Stimulated activated naive CD4-positive, alpha-beta T cell treated with Interleukin-2 at 50 U/mL for 16 hours (primary cell): ENCODE data around the gene PCSK6.
"Not testable (repeated sequence)": the region's sequence is repeated elsewhere in the genome, so short reads cannot be mapped to it uniquely, and the experiment has no call there.

Source experiments
- DNase-seq: peaks from one replicate; lab custom pipeline; 2025; lab: John Stamatoyannopoulos, UW

Gene PCSK6

DNA sequence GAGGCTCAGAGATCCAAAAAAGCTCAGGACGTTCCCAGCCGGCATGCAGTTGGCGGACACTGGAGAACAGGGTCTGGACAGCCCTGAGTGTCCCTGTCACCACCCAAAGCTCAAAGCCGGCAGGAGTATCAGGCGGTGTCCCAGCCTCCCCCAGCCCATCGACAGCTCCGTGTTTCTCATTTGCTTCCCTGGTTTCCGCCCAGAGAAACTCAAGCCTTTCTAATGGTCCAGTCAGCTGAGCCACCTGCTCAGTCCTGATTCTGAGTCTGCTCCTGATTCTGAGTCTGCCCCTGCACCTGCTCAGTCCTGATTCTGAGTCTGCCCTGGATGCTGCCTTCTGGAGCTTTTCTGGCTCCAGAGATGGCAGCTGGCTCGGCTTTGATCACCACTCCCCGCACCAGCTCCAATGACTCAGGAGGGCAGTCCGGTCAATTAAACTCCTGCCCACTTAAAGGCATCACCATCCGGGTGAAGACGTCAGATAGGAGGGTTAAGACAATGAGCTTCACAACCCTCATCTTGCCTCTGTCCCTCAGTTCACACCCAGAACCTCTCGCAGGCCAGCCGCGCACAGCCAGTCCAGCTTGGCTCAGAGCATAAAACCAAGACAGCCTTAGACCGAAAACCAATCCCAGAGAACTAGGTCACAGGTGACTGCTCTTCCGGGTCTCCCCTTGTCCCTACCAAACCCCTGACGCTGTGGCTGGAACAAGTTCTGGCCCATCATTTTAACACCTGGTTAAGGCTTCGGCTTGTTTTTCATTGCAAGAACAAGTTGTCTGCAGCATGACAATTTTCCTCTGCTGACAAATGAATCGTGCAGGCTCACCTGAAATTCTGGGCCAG is 6.8 kb downstream of the PCSK6 start:
- no peak for DNase-seq

DNA sequence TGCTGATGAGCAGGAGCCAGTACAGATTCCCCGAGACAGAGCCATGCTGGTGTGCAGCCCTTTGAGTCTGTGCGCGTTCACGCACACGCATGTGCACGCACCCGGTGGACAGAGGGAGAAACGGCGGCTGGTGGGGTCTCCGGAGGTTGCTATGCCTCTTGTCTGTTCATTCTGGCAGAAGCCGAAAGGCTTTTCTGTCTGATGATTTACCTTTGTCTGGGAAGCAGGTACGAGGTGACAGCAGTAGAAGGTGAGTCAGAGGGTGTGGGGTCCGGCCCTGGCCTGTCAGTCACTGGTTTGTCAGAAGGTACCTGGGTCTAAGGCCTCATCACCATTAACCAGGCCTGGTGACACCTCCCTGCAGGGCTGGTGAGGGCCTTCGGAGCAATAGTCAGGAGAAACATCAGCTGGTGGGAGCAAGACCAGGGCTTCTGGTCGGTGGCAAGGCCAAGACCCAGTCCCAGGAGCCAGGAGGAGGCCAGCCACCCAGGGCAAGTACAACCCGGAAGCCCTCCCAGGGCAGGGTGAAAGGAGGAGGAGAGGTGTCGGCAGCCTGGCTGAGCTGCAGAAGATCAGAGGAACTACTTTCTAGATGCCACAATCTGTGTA is 7.5 kb downstream of the PCSK6 start:
- no peak for DNase-seq

DNA sequence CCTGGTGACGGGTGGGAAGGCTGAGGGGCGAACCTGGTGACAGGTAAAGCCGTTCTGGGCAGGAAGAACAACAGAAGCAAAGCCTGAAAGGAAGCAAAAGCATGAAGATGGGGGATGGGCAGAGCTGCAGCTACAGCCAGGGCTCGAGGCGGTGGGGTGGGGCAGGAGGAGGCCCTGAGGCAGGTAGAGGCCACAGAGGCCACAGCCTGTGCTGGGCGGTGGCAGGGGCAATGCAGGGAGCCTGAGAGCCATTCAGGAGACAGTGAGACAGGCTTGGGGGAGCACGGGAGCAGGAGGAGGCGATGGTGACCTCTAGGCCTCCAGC is 8.2 kb downstream of the PCSK6 start:
- DNase-seq = no peak

DNA sequence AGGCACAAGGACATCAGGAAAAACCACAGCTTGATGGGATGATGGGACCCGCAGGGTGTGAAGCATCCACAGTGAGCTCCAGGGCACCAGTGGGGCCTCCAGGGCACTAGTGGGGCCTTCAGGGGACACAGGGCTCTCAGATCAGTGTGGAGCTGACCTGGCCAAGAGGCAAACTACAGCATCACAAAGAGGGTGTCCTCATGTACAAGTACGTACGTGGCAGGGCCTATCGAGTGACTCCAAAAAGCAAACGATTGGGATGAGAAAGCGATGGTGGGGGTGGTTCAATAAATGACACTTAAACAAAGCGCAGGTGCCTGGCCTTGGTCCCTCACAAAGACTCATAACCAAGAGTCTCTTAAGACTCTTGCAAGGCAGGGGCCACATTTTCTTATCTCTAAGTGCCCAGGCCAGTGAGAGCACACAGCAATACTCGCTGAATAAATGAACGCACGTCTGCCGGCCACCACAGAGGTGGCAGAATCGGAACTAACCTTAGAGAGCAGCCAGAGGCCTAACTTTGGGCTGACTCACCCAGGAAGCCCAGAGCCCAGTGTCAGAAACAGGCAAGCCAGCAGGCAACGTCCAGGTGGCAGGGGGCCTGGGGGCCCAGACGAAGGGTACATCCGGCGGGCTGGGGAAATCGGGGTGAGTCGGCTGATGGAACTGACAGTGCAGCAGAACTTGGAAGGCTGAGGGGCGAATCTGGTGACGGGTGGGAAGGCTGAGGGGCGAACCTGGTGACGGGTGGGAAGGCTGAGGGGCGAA is 8.7 kb downstream of the PCSK6 start:
- no peak for DNase-seq

DNA sequence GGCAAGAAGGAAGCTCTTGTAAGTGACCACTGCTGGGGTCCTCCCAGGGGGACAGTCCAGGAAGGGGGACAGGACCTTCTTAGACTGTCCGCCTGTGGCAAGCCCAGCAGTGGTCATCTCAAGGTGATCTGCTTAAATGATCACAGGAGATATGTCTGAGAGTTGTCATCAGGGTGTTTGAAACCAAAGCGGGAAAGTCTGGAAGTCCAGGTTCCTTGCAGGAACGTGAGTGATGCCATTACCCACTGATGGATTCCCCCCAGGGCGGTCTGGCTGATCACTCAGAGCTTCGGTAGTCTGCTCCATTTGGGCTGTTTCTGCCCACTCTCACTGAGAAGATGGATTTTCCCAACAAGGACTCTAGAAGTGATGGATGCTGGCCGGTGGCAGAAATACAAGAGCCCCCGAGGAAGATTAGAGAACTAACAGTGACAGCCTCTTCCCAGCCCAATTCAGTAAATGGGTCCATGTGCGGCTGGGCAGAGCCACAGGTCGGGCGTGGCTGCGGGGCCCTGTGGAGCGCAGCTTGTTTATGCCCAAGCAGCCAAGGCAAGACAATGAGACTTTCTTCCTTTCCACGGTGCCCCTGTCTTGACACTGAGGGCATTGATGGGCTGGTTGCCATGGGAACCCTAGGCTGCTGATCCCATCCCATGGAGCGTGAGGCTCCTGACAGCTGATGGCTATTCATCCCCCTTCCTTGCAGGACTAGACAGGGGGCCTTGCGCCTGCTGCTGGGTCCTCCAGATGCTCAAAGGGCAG is 9.5 kb downstream of the PCSK6 start:
- DNase-seq = no peak

DNA sequence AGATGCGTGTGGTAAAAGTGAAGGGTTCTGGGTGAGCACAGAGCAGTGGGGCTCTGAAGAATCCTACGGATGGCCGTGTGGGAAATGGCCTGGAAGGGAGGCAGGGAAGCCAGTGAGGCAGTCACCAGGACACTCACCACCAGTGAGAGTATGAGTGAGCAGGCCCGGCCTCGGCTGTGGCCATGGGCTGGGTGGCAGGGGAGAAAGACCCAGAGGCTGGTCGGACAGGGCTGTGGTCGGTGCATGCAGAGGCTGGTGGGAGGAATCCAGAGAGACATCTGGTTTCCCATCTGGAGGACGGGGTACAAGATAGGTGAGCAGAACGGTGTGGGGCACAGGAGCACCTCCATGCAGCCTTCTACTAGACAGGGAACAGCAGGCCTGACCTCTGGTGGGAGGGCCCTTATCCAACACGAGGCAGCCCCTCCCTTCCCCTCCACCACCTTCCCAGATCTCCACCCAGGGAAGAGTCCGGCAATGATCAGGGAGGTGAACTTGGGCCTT is 10.1 kb downstream of the PCSK6 start:
- DNase-seq = no peak

DNA sequence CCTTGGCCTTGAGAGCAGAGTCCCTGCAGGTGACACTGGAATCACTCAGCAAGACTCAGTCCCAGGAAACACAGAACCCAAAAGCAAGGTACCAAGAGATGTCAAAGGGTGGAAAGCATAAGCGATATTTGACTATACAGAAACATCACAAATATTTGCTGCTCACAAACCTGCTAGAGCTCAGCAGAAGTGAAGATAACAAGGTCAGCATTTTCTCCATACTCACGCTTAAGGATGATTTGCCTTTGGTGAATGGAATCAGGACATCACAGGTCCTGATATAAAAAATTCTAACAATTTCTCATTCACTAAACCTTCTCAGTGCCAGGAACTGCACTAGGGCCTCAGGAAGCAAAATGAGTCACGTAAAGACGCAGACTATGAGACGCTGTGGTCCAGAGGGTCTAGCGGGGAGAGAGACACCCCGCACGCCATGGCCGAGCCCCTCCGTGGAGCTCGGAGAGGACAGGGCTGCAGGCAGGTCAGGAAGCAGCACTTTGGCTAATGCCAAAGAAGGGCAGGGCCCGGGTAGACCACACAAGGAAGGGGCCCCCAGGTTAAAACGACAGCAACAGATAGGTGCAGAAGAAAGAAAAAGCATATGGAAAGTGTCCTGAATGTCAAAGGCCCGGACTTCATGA is 10.7 kb downstream of the PCSK6 start:
- DNase-seq = no peak

DNA sequence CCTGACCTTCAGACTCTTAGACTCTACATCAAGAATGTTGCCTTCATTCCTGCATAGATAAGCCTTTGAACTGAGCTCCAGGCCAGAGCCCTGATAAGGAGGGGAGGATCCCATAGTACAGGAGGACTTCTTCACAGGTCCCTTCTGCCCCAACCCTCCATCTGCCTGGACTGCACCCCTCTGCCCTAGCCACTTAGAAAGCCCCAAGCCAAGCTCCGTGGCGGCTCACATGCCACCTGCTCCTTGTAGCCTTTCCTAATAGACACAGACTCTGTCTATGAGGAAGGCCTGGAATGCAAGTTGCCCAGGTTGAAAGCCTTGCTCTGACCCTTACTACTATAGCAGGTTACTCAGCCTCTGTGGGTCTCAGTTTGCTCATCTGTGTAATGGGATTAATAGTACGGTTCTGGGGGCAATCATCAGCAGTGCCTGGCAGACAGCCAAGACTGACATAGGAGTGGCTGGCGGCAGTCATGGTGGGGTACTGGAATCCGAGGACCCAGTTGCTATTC is 11.6 kb downstream of the PCSK6 start:
- DNase-seq = no peak

DNA sequence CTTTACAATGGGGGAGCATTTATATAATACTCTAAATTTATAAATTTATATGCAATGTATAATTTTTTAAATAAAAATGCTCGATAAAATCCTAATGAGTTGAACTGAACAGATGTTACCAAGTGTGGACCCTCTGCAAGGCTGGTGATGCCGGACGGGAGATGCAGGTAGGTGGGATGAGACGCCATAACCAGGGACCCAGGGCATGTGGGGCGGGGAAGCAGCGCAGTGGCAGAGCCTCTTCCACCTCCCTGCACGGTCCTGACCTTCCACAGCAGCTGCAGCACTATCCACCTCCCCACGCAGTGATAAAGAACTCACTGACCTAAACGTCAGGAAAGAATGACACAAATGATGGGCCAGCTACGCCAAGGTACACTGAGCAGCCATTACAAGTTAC is 12.8 kb downstream of the PCSK6 start:
- DNase-seq = no peak

DNA sequence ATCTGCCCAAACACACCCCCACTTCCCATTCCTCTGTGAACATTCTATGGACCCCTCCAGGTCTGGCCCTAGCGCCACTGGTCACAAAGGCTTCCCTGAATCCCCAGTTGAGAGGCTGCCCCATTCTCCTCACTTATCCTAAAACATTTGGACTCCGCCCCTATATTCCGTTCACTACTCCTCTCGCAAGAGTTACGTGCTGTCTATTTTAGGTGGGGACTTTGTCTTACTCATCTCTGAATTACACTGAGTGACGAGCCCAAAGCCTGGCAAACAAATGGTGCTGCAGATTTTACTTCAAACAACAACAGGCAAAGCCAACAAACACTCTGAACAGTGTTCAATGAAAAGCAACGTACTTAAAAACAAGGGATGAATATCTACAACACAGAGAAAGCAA is 14.5 kb downstream of the PCSK6 start:
- DNase-seq = no peak

DNA sequence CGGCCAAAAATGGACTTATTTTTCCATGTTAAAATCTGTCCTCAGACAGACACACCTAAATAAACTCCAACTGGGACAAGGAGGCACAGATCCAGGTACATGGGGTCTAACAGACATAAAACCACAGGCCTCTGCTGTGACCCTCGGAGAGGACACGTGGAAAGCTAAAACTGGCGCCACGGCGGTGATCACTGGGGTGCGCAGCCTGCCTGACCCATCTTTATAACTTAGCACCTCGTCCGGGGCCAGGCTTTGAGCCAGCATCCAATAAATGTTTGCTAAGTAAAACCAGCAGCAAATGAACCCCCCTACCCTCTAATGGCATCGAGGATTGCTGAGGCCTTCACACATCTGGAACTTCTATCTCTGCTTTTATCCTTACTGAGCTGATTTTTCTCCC is 15.3 kb downstream of the PCSK6 start:
- no peak for DNase-seq

DNA sequence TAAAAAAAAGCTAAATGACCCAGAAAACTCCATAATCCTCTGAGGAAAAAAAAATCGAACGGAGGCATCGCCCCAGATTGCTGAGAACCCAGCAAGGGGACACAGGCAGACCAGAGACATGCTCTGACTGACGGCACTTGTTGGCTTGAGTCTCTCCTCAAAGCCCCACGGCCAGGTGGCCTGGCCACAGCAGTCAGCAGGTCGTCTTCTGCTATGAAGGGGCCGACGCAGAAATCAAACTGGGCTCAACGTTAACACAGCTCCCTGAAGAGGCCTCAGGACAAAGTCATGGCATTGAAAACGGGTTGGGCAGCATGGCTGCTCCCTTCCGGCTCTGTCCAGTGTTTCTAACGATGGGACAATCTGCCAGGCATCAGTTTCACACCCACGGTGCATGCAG is 17.5 kb downstream of the PCSK6 start:
- no peak for DNase-seq

DNA sequence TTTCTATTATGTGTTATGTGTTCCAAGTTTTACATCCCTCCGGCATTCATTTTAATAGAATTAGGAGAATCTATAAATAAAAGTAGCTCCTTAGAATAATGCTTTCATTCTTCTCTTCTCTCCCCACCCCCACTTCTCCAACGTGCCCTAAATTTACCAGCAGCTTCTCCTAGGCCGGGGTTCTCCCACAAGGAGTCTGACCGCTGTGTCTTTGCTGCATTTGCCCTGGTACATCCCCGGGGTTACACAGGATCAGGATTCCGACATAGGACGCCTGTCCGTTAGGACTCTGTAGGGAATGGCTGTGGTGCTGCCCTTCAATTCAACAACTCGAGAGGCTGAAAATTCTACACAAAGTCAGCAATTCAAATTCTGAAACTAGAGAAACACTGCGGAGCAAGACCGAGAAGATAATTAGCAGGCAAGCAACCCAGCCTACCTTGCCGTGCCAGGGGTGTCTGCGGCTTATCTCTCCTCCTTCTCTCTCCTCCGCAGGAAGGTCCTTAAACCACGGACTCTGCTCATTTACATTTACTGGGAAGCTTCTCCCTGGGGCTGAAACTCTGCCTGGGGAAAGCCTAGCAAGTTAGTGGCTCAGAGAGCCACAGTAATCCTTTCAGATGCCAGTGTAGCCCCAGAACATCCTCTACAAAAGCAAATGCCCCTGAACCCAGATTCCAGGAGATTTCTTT is 18.8 kb downstream of the PCSK6 start:
- no peak for DNase-seq

DNA sequence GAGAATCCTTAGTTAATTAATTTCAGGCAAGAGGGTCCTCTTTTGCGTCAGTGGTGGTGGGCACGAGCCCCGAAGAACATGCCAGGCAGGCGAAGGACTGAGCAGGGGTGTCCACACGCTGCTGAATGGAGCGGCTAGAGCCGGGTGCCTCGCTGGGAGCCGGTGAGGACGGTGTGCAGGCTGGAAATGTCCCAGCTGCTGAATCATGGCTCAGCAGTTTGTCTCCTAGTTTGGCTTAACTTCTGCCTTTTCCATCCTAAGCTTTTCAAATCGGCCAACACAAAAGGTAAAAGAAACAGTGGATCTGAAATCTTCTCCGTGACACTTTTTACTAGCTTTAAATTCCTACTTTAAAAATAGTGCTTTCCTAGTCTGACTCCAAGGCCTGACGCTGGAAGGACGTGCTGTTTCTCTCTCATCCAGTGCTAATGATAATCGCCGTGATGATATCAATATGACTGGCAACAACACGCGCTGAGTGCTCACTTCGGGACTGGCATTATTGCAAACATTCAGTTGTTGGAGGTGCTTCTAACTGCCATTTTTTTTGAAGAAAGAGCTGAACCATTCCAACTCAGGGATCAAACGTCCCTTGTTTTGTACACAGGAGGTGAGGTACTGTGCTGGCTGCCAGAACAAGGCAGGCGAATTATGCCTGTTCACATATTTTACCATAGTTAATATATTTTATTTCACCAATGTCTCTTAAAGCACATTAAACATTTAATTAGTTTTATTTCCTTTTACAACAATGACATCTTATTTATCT is 19.8 kb downstream of the PCSK6 start:
- DNase-seq = no peak

DNA sequence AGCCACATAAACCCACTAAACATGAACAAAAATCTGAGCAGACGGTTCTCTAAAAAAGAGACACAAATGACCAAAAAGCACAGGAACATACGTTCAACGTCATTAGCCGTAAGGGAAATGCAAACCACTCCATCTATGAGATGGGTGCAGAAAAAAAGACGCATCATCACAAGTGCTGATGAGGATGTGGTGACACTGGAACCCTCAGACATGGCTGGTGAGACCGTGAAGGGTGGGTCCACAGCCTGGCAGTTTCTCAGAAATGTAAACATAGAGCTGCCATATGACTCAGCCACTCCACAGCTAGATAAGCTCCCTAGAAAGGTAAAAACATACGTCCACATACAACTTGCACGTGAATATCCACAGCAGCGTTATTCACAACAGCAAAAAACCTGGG is 23.3 kb downstream of the PCSK6 start:
- no peak for DNase-seq

DNA sequence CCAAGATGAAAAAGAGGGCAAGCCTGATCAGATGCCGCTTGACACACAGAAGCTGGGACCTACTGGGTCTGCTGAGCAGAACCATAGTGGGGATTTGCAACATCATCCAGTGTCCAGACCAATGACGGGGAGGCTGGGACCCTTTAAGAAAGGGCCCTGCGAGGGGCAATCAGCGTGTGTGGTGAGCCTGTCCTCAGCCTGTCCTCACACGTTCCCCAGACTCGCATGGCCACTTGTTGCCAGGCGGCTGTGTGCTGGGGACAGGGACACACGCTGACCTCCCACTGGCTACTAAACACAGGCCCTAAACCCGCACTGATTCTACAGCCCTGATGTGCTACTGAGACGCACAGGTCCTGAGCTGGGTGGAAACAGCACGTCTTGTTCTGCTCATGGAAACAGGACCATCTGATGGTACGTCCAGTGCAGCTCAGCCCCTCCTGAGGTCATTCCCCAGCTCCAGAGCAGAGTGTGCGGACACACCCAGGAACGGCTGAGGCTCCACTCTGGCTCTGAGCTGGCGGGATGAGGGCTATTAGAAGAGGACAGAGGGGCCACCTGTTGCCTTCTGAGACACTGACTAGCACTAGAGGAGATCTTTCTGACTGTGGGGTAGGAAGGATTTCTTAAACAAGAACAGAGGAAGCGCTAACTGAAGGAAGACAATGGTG is 24.4 kb downstream of the PCSK6 start:
- DNase-seq = no peak

DNA sequence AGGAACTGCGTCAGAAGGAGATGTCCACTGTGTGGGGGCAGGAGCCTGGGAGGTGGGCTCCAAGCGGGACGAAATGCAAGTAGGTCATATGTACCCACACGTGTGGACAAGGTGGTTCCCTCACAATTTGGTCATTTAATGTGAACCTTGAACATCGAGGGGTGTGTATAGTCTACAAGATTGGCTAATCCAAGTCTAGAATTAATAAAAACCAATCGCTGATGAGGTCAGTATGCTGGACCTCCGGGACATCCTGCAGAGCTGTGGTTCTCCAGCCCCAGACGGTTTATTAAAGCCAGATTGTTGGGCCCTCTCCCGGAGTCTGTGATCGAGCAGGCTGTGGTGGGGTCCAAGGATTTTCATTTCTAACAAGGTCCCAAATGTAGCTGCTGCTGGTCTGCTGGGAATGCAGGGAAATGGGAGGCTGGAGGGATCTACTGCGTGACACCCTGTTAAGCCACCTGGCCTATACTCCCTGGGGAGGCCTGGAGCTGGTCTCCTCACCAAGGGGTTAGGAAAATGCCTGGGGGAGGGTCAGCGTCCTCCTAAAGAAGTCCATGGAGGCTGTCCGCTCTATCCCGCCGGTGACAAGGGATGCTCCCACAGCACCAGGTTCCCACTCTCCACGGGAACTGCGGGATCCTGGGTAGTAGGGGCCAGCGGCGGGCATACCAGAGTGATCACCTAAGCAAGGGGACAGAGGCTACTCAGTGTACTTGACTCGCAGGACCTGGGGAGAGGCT is 25.1 kb downstream of the PCSK6 start:
- no peak for DNase-seq

DNA sequence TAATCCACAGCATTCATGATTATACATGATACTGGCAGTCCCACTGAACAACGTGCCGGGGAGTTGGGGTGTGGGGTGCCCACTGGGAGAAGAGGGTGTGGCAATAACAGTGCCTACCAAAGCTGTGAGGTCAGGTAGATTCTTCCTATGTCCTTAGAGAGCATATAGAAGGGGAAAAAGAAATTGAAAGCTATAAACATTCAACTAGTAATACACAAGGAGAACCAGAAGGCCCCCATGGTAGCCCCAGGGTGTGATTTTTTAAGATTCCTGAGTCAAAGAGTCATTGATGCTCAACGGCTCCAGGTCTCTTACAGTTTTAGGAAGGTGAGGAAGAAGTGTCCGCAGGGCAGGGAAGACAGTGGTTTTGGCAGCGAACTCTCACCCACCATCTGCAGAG is 25.8 kb downstream of the PCSK6 start:
- DNase-seq = not testable (repeated sequence)

DNA sequence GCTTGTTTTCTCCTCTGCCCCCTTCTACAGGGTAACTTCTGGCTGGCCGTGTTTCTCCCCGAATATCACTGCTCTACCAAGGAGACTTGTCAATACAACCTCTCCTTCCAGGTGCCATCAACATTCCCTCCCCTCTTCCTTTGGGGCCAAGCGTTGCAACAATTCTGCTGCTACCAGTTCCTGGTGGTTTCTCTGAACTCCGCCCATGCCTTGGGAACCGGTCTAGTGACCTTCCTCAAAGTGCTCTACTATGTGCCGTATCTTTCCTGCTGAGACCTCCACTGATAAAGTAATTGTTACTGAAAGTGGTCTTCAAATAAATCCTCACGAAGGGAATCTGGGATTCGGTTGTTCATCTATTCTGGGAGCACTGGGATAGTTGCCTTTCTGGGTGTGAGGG is 26.2 kb downstream of the PCSK6 start:
- DNase-seq = no peak
